Stimulated activated CD4-positive, alpha-beta T cell treated with anti-CD3 and anti-CD28 coated beads, TNF-alpha, amount 100 ng/mL, for 24 hours (primary cell): ENCODE results near the gene RAB31.

Source experiments
- DNase-seq, 3 experiments: peaks; one replicate each; pipeline ENCODE4 v3.0.0-alpha.2; 2020; ENCODE audit warnings: low read depth in 3 of 3

The RAB31 gene

GRCh38 chr18:9865764-9866490 is 157.8 kb downstream of the RAB31 start:
- DNase-seq = no peak

GRCh38 chr18:9866627-9867026 is 158.5 kb downstream of the RAB31 start:
- DNase-seq = no peak

- DNase-seq = no peak
Measured at GRCh38 chr18:9867071-9867594, 159.0 kb downstream of the RAB31 start.

- no peak for DNase-seq
Measured at GRCh38 chr18:9868857-9869714, 161.0 kb downstream of the RAB31 start.

- DNase-seq = no peak
Measured at GRCh38 chr18:9869715-9870430, 161.8 kb downstream of the RAB31 start.

- no peak for DNase-seq
Measured at GRCh38 chr18:9870431-9871008, 162.4 kb downstream of the RAB31 start.

- no peak for DNase-seq
Measured at GRCh38 chr18:9871244-9871746, 163.2 kb downstream of the RAB31 start.

GRCh38 chr18:9872823-9873222 is 164.7 kb downstream of the RAB31 start:
- DNase-seq = no peak

- no peak for DNase-seq
Measured at GRCh38 chr18:9874728-9875127, 166.6 kb downstream of the RAB31 start.

GRCh38 chr18:9876212-9876866 is 168.2 kb downstream of the RAB31 start:
- no peak for DNase-seq

- no peak for DNase-seq
Measured at GRCh38 chr18:9876867-9877654, 169.0 kb downstream of the RAB31 start.

GRCh38 chr18:9877655-9878014 is 169.5 kb downstream of the RAB31 start:
- no peak for DNase-seq

GRCh38 chr18:9878095-9878494 is 170.0 kb downstream of the RAB31 start:
- no peak for DNase-seq

GRCh38 chr18:9878783-9879242 is 170.7 kb downstream of the RAB31 start:
- no peak for DNase-seq

- DNase-seq = no peak
Measured at GRCh38 chr18:9884090-9884489, 176.0 kb downstream of the RAB31 start.

- DNase-seq = no peak
Measured at GRCh38 chr18:9884532-9885140, 176.5 kb downstream of the RAB31 start.

- DNase-seq = no peak
Measured at GRCh38 chr18:9885170-9886004, 177.3 kb downstream of the RAB31 start, which contains the start of gene TXNDC2. TXNDC2 (plus strand) TSS chr18:9885973; CDS start chr18:9886681, 708 bp downstream.

GRCh38 chr18:9886005-9886348 is 177.9 kb downstream of the RAB31 start:
- DNase-seq = no peak

GRCh38 chr18:9887992-9888391 is 179.9 kb downstream of the RAB31 start:
- DNase-seq = no peak
